ENCODE measurements around the gene ANKLE1.
"Not testable (repeated sequence)": the region's sequence is repeated elsewhere in the genome, so short reads cannot be mapped to it uniquely, and the experiment has no call there.

DNA sequence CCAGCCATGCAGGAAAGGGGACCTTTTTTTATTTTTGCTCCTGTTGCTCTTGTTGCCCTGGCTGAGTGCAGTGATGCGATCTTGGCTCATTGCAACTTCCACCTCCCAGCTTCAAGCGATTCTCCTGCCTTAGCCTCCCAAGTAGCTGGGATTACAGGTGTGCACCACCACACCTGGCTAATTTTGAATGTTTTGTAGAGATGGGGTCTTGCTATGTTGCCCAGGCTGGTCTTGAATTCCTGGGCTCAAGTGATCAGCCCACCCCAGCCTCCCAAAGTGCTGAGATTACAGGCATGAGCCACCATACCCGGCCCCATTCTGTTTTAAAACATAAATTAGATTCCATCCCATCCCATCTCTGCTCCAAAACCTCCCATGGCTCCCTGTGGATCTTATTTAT, 6.8 kb upstream of the ANKLE1 start:
- TF ChIP-seq EZH2 (IDR thresholded peaks at IDR 0.05; ENCODE audit: borderline replicate concordance, low read depth, low read length, severe bottlenecking); POLR2AphosphoS5 (IDR thresholded peaks at IDR 0.05; ENCODE audit: insufficient read depth, low read depth, low read length); POLR2A (IDR thresholded peaks at IDR 0.05; ENCODE audit: low read depth, low read length); JUN (IDR thresholded peaks at IDR 0.05; ENCODE audit: borderline replicate concordance, insufficient read depth, insufficient read length, low read depth); MYC (IDR thresholded peaks at IDR 0.05; ENCODE audit: low read depth, low read length); FOS (IDR thresholded peaks at IDR 0.05; ENCODE audit: borderline replicate concordance, insufficient read depth, low read length): not testable (repeated sequence)
- TF ChIP-seq, protein P1, sequence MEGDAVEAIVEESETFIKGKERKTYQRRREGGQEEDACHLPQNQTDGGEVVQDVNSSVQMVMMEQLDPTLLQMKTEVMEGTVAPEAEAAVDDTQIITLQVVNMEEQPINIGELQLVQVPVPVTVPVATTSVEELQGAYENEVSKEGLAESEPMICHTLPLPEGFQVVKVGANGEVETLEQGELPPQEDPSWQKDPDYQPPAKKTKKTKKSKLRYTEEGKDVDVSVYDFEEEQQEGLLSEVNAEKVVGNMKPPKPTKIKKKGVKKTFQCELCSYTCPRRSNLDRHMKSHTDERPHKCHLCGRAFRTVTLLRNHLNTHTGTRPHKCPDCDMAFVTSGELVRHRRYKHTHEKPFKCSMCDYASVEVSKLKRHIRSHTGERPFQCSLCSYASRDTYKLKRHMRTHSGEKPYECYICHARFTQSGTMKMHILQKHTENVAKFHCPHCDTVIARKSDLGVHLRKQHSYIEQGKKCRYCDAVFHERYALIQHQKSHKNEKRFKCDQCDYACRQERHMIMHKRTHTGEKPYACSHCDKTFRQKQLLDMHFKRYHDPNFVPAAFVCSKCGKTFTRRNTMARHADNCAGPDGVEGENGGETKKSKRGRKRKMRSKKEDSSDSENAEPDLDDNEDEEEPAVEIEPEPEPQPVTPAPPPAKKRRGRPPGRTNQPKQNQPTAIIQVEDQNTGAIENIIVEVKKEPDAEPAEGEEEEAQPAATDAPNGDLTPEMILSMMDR (IDR thresholded peaks at IDR 0.05; ENCODE audit: extremely low read depth in 1 of 2, insufficient read depth in 1 of 2, low read depth in 1 of 2, low read length in 2 of 2): not testable (repeated sequence)
- TF ChIP-seq, protein P2, sequence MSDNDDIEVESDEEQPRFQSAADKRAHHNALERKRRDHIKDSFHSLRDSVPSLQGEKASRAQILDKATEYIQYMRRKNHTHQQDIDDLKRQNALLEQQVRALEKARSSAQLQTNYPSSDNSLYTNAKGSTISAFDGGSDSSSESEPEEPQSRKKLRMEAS (IDR thresholded peaks at IDR 0.05; ENCODE audit: insufficient read depth, insufficient read length): not testable (repeated sequence)
